ENCODE data around the gene TMC6.
"Not testable (repeated sequence)": the region's sequence is repeated elsewhere in the genome, so short reads cannot be mapped to it uniquely, and the experiment has no call there.

The TMC6 gene

DNA sequence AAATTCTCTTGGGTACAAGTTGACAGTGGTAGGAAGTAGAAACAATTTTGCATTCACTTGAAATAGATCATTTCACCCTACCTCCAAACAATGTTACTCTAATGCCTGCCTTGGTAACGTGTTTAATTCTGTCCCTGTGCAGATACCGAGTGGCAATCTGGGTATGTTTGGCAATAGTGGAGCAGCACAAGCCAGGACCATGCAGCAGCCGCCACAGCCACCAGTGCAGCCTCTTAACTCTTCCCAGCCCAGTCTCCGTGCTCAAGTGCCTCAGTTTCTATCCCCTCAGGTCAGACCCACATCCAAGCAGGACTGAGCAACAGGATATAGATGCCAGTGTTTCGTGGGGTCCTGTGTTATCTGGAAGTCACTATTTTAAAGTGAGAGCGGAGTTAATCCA lies 49.3 kb downstream of the TMC6 start:
- DNase-seq (ENCODE audit: low spot score): no peak

DNA sequence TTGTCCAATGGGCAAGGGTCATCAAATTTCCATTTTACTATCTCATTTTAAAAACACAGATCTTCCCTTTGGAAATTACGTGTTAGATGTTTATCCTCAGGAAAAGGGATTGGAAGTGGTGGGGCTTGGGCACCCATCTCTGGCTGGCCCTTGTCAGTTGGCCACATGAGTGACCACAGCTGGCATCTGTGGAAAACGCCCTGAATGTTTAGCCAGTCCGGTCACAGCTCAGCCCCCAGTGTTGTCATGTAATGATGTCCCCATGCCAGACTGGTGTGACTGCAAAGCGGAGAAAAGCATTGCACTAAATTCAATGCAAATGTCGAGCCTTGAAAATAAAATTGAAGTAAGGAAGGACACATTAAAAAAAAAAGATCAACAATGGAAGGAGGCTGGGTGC lies 53.0 kb downstream of the TMC6 start:
- DNase-seq (ENCODE audit: low spot score): no peak

DNA sequence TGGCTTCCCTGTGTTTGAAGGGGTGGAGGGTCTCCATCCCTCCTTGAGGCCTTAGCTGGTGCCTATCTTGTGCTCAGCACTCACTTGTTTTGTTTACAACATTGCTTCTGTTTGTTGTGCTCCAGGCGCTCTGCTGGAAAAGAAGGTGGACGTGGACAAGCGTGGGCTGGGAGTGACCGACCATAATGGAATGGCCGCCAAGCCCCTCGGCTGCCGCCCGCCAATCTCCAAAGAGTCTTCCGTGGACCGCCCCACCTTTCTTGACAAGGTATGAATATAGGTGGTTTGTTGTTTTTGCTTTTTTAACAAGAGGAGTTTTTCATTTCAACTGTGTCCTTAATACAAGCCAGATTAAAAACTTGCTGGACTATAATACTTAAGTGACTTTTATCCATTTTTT lies 53.5 kb downstream of the TMC6 start:
- no peak for DNase-seq (ENCODE audit: low spot score)

DNA sequence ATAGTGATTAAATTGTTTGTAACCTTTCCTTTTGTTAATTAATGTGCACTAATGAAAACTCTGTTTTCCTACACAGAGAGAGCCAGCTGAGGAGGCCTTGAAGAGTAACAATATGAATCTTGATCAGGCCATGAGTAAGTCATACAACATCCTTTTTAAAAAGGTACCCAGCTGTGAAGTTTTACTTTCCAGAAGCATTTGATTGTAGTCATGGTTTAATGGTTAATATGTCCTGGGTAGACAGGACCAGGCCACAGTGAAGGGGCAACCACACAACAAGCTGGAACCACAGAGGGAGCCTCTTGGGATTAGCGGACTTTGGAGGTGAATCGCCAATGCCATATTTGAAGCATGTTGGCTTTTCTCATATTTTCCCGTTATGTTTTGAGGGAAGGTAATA lies 55.6 kb downstream of the TMC6 start:
- DNase-seq (ENCODE audit: low spot score): no peak

DNA sequence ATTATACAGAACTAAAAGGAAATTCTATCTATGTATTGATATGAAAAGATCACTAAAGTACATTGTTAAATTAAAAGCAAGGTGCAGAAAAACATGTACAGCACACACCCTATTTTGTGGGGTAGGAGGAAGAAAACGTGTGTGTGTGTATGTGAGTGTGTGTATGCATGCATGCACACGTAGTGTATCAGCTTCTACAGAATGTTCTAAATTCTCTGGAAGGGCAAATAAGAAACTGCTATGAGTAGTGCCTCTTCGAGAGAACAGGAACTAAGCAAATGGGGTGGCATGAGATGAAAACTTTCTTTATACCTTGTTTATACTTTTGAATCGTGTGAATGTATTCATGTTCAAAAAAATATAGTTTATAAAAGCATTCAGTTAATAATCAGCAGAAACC lies 58.9 kb downstream of the TMC6 start:
- DNase-seq (ENCODE audit: low spot score): no peak

DNA sequence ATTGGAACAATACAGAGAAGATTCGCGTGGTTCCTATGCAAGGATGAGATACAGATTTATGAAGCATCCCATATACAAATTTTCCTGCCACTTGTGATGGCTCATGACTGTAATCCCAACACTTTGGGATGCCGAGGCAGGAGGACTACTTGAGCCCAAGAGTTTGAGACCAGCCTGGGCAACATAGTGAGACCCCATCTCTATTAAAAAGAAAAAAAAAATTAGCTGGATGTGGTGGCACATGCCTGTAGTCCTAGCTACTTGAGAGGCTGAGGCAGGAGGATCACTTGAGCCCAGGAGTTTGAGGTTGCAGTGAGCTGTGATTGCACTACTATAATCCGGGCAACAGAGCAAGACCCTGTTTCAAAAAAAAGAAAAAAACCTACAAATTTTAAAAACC lies 61.6 kb downstream of the TMC6 start:
- not testable (repeated sequence) for DNase-seq (ENCODE audit: low spot score)

DNA sequence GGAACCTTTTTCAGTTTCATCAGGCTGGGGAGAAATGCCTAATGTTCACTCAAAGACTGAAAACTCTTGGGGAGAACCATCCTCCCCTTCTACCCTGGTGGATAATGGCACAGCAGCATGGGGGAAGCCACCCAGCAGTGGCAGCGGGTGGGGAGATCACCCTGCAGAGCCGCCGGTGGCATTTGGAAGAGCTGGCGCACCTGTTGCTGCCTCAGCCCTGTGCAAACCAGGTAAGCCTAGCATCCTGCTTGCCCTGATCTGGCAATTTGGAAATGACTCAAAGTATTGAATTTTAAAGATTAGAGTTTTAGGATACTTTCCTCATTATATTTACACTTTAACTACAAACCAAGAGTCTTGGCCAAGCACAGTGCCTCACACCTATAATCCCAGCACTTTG lies 63.8 kb downstream of the TMC6 start:
- DNase-seq (ENCODE audit: low spot score): no peak

DNA sequence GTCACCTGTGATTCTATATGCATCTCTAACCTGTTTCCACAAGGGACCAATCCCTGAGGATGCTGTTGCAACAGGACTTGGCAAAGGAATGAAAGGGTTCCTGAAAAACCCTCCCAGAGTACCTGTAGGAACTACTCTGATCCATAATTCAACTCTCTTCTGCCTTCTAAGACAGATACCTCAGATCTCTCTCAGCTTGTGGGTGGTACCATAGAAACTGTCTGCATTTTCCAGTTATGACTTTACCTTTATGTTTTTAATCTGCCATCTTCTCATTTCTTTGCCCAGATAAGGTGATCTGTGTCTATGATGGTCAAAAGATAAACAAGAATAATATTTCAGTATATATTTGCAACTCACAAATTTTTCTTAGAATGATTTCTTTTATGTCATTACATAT lies 65.1 kb downstream of the TMC6 start:
- DNase-seq (ENCODE audit: low spot score): no peak

DNA sequence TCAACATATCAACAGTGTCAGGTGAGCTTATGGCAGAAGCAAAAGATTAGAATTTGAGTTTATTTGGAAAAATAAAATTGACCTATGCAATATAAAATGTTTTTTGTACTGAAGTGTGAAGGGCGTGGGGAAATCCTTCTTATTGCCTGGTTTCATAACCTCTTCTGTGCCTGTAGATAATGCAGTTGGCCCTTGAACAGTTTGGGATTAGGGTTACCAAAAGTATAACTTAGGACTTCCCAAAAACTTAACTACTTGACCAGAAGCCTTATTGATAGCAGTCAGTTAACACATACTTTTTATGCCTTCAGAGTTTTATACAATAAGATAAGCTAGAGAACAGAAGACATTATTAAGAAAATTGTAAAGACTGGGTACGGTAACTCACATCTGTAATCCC lies 66.0 kb downstream of the TMC6 start:
- no peak for DNase-seq (ENCODE audit: low spot score)
